Measurements from ENCODE around the gene MCOLN3.

DNA sequence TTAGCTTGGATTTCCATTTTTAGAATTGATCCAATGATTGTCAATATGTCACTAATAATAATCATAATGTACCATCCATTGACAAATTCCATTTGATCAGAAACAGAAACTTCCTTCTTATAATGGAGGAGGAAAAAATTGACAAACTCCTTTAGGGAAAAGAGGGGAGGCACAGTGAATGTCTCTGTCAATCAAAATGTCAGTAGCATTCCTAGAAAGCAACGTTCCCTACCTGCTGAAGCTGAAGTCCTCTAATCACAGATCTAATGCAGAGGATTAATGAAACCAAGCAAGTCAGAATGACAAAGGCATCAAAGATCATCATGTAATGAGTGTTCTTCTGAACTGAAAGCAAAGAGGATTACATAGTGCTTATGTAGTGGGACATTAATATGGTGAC lies 22.4 kb downstream of the MCOLN3 start:
- TF ChIP-seq, protein P1, sequence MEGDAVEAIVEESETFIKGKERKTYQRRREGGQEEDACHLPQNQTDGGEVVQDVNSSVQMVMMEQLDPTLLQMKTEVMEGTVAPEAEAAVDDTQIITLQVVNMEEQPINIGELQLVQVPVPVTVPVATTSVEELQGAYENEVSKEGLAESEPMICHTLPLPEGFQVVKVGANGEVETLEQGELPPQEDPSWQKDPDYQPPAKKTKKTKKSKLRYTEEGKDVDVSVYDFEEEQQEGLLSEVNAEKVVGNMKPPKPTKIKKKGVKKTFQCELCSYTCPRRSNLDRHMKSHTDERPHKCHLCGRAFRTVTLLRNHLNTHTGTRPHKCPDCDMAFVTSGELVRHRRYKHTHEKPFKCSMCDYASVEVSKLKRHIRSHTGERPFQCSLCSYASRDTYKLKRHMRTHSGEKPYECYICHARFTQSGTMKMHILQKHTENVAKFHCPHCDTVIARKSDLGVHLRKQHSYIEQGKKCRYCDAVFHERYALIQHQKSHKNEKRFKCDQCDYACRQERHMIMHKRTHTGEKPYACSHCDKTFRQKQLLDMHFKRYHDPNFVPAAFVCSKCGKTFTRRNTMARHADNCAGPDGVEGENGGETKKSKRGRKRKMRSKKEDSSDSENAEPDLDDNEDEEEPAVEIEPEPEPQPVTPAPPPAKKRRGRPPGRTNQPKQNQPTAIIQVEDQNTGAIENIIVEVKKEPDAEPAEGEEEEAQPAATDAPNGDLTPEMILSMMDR (IDR thresholded peaks at IDR 0.05; ENCODE audit: insufficient read depth, low read depth, low read length) = no peak
- no peak for TF ChIP-seq EZH2 (IDR thresholded peaks at IDR 0.05; ENCODE audit: insufficient read depth, low read length)

Measured in astrocyte (in vitro differentiated cells and primary cell).